GM19035 (cell line): ENCODE measurements around the gene GNA14.
"Not testable (repeated sequence)": the region's sequence is repeated elsewhere in the genome, so short reads cannot be mapped to it uniquely, and the experiment has no call there.

ENCODE experiments used
- ATAC-seq: cut with Tn5 transposase; IDR thresholded peaks from one replicate; pipeline ENCODE4 v1.9.1; 2021; ENCODE audit not compliant: unreplicated experiment

GNA14 gene

DNA sequence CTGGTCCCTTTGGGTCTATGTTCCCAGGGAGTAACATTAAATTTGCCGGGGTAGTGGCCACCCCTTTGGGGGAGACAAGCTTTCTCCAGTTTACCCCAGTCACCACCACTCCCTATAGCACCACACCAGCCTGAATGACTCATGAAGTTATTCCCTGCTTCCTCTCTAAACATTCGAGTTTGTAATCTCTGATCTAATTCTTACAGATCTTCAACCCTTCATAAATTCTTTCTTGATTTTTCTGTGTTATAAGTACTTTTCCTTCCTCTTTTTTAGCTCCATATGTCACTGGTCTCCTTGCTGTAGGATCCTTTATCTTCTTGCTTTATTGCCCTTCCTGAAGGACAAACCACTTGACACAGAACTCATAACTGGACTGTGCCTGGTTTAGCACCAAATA lies 55.6 kb downstream of the GNA14 start:
- no peak for ATAC-seq

DNA sequence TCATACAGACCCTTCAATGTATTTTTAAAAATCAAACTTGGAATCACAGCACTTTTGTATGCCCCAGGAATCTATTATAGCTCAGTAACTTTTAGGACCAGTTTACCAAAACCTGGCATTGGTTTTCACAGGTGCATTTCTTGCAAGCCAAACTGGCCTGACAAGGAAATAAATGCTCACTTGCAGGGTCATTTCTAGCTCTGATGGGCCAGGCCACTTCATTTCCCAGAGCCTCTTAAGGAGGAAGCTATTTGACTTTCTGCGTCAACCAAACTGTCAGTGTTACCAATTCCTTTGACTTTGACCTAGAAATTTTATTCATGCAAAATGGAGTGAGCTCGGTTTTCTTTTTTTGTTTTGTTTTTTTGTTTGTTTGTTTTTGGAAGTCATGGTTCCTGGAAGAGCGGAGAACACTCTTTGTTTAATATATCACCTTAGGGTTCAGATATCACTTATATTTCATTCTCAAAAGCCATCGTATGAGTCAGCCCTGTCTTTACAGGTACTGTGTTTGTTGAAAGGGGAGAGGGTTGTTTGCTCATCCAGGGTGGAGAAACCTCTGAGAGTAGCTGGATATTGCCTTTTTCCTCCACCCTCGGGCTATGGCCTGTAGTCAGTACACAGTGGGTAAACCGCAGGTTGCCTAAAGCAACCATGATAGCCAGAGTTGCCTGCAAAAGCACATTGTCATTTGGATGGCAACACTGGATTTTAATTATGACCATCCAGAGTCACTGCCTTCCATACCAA lies 58.9 kb downstream of the GNA14 start:
- ATAC-seq, result no peak

DNA sequence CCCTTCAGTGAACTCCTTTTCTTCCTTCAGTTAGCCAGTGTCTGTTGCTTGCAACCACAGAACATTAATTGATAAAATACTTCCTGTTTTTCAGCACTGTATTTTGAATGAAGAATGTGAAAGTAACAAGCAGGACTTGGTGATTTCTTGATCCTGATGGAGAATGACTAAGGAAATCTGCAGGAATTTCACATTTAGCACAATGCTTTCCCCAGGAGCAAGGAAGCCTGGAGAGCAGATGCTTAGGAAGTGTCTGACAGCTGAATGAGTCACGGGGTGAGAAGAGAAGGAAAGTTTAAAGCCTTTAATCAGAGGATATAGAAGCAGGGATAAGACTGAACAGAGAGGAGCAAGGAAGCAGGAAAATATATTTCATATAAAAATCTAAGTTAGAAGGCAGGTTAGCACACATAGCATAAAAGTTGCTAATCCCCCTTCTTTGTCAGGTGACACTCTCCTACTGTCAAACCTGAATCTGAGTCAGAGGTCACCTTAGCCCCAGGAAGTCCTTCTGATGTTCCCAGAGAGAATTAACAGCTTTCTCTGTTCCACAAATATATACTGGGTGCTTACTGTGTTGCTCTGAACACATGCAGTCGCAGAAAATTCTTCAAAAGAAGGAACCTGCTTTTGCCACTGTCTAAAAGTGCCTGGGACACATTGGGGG lies 59.7 kb downstream of the GNA14 start:
- ATAC-seq, result no peak

GRCh38 chr9:77587851-77588250 lies 60.3 kb downstream of the GNA14 start:
- no peak for ATAC-seq

DNA sequence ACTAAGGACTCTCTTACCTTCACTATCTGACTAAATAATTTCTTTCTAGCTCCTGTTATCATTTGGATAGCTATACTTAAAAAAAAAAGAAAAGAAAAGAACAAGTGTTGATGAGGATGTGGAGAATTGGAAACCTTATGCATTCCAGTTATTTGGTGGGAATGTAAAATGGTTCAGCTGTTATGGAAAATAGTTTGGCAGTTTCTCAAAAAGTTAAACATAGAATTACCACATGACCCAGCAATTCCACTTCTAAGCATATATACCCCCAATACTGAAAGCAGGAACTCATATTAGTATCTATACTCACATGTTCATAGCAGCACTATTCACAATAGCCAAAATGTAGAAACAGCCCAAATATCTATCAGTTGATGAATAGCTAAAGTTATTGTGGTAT lies 61.1 kb downstream of the GNA14 start:
- no peak for ATAC-seq

GRCh38 chr9:77586591-77586990 lies 61.5 kb downstream of the GNA14 start:
- ATAC-seq, result no peak

GRCh38 chr9:77585335-77585786 lies 62.8 kb downstream of the GNA14 start:
- no peak for ATAC-seq

DNA sequence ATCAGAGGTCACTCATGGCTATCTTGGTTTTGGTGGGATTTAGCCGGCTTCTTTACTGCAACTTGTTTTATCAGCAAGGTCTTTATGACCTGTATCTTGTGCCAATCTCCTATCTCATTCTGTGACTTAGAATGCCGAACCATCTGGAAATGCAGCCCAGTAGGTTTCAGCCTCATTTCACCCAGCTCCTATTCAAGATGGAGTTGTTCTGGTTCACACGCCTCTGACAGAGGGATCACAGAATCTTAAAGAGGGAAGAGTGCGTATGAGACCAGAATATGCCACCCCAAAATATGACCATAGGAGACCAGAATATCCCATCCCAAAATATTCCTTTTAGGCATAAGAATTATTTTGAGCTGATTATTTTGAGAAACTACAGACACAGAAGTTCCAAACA lies 63.2 kb downstream of the GNA14 start:
- not testable (repeated sequence) for ATAC-seq

DNA sequence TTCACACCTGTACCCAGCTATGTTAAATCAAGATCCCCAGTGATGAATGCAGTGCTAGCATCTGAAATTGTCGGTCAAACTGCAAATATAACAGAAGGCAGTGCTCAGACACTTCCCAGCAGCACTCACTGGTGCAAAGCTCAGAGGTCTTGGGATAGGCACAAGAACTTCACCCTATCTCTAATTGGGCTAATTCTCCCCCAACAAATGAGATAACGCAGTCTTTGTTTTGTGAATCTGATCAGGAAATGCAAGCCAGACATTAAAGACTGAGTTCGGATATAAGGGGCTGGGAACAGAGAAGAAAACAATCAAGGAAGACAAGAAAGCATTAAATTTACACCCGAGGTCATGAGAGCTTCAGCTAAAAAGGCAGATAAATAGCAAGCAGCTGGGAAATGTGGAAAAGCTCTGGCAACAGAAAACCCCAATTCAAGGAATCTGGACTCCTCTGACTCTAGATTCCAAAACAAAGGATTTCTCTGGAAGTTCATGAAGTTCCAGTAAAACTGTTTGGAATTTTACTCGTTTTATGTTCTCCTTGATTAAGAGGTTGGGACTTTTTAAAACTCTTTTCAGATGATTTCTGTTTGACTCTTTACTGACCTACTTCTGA lies 65.1 kb downstream of the GNA14 start:
- no peak for ATAC-seq

DNA sequence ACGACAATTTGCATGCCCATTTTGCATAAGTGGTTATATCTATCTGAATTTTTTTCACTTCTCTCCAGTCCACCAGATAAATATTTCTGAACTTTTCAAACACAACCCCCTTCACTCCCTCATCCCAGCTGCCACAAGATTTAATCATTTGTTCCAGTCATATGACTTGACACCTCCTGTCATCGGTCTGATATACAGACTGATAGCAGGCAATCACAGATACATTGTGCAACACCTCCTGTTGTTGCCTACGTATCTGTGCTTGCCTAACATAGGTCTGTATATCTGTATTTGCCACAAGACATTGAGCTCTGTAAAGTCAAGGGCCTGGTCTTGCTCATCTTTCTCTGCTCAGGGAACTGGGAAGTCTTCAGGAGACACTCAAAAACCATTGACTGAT lies 65.6 kb downstream of the GNA14 start:
- no peak for ATAC-seq

DNA sequence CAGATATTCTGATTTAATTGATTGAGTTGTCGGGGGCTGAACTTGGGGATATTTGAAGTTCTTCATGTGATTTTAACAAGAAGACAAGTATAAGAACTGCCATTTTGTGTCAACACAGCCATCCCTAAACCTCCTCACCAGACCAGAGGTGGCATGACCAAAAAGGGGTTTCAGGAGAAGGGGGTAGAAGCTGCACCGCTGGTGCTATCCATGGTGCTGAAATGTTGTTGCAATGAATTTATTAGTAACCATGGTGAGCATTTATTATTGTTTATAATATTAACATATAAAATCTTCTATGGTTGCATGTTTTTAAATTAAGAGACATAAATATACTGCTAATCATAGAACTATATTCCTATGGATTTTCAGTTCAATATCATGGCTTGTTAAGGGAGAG lies 72.3 kb downstream of the GNA14 start:
- no peak for ATAC-seq

DNA sequence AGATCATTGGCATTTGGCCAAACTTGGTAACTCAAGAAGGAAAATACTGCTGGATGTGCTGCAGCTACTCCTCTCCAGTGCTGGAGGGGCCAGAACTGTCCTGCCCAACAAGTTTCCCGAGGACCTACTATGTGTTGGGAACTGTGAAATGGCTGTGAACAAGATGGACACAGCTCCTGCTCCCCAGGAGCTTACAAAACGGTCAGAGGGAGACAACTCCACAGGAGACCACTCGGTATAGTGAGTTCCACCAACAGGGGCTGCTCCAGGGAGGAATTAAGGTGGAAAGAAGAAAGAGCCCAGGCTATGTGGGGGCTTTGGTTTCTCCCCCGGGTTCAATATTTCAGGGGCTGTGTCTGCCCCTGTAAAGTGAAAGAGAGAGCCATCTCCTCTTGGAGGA lies 78.8 kb downstream of the GNA14 start:
- ATAC-seq, result no peak

- no peak for ATAC-seq
These were observed 84.9 kb downstream of the GNA14 start for GRCh38 chr9:77563174-77563573.

GRCh38 chr9:77562019-77562748 lies 85.9 kb downstream of the GNA14 start:
- no peak for ATAC-seq

GRCh38 chr9:77561331-77562018 lies 86.6 kb downstream of the GNA14 start:
- no peak for ATAC-seq

- ATAC-seq, result no peak
These were observed 91.7 kb downstream of the GNA14 start for GRCh38 chr9:77556396-77556795.

GRCh38 chr9:77554586-77555105 lies 93.5 kb downstream of the GNA14 start:
- ATAC-seq, result no peak

DNA sequence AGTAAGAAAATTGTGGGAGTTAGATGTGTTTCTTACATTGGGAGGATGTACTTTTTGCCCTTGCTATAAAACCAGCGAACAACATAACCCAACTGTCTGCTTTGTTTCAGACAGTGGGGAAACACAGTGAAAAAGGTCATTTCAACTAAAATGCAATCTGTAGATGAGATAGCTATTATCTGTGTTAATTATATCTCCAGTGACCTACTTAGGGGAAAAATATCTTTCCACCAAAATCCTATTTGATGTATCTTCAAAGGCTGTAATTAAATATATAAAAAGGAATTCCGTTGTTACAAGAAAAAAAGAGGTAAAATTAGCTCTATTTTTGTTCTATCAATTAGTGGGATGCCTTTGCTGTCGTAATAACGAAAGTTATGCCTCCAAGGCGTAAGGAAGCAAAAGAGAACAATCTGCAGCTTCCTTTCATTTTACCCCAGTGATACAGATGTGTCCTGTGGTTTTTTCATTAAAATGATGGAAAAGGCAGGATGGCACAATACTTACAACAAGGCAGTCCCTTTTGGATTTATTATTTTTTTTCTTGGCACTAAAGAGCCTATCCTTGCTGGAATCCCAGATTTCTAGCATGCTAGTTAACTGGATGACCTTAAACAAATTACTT lies 100.9 kb downstream of the GNA14 start:
- no peak for ATAC-seq

GRCh38 chr9:77546376-77546950 lies 101.7 kb downstream of the GNA14 start:
- no peak for ATAC-seq

GRCh38 chr9:77544546-77544945 lies 103.6 kb downstream of the GNA14 start:
- ATAC-seq, result no peak
